HG02981 (cell line): ENCODE results near the gene KRCC1.
A peak's percentile ranks its signal among the peaks of the same experiment; 100 is the strongest.

Experiments
- ATAC-seq: cut with Tn5 transposase; IDR thresholded peaks from one replicate; pipeline ENCODE4 v1.9.1; 2021; ENCODE audit warnings: mild to moderate bottlenecking, moderate library complexity; ENCODE audit not compliant: unreplicated experiment

KRCC1 gene

GRCh38 chr2:88055371-88056128 lies at the start of gene KRCC1:
Gene KRCC1, minus strand, starts transcription at chr2:88055783. Its CDS starts 27,220 bp downstream, at chr2:88028563.
- peak; percentile 92 for ATAC-seq

GRCh38 chr2:88100489-88100858 lies 44.9 kb upstream of the KRCC1 start:
- no peak for ATAC-seq

GRCh38 chr2:88099798-88100488 lies 44.4 kb upstream of the KRCC1 start:
- no peak for ATAC-seq

- no peak for ATAC-seq
Observed at GRCh38 chr2:88098558-88098900, 42.9 kb upstream of the KRCC1 start.

- no peak for ATAC-seq
Observed at GRCh38 chr2:88097891-88098557, 42.4 kb upstream of the KRCC1 start.

- ATAC-seq: no peak
Observed at GRCh38 chr2:88097192-88097591, 41.6 kb upstream of the KRCC1 start.

GRCh38 chr2:88096708-88097107 lies 41.1 kb upstream of the KRCC1 start:
- no peak for ATAC-seq

GRCh38 chr2:88095022-88095421 lies 39.4 kb upstream of the KRCC1 start:
- no peak for ATAC-seq

GRCh38 chr2:88092773-88093172 lies 37.2 kb upstream of the KRCC1 start:
- ATAC-seq: no peak

GRCh38 chr2:88091943-88092342 lies 36.4 kb upstream of the KRCC1 start:
- no peak for ATAC-seq

GRCh38 chr2:88090446-88091283 lies 35.1 kb upstream of the KRCC1 start:
- ATAC-seq: no peak

GRCh38 chr2:88088999-88089398 lies 33.4 kb upstream of the KRCC1 start:
- ATAC-seq: no peak

GRCh38 chr2:88087763-88088162 lies 32.2 kb upstream of the KRCC1 start:
- ATAC-seq: no peak

- ATAC-seq: no peak
Observed at GRCh38 chr2:88087073-88087472, 31.5 kb upstream of the KRCC1 start.

- no peak for ATAC-seq
Observed at GRCh38 chr2:88086401-88086800, 30.8 kb upstream of the KRCC1 start.

- no peak for ATAC-seq
Observed at GRCh38 chr2:88085602-88086001, 30.0 kb upstream of the KRCC1 start.

- no peak for ATAC-seq
Observed at GRCh38 chr2:88085099-88085498, 29.5 kb upstream of the KRCC1 start.

GRCh38 chr2:88082781-88083180 lies 27.2 kb upstream of the KRCC1 start:
- no peak for ATAC-seq

- ATAC-seq: no peak
Observed at GRCh38 chr2:88081924-88082608, 26.5 kb upstream of the KRCC1 start.

GRCh38 chr2:88080545-88080944 lies 25.0 kb upstream of the KRCC1 start:
- ATAC-seq: no peak
